AG04449 (cell line): ENCODE measurements around the gene NOTCH2.

Experiments
- CTCF ChIA-PET: fragments of 350-600 bp; formaldehyde crosslinking; extraction: SDS; loops from one replicate; lab custom pipeline; 2021; ENCODE audit warnings: antibody characterized with exemption; lab: Yijun Ruan, JAX
- POLR2A ChIA-PET: fragments of 400-600, 350-600 bp; formaldehyde crosslinking; extraction: SDS; loops from one replicate; lab custom pipeline; 2020; ENCODE audit warnings: antibody characterized with exemption, inconsistent platforms; lab: Yijun Ruan, JAX
- DNase-seq: peaks from one replicate; pipeline ENCODE4 v3.0.0-alpha.2; 2010; ENCODE audit warnings: low read depth, low spot score
- H3K4me3 ChIP-seq: 2 replicates; pipeline ENCODE4 v1.5.1; 2011; ENCODE audit warnings: low read depth, mild to moderate bottlenecking, control low read depth, low read length
- TF ChIP-seq, protein P1 (sequence below): IDR thresholded peaks from one replicate; pipeline ENCODE4 v1.5.1; 2011; ENCODE audit warnings: mild to moderate bottlenecking, moderate library complexity, low read length, control low read depth, inconsistent platforms; ENCODE audit not compliant: insufficient read depth; ENCODE audit errors: missing control alignments

The NOTCH2 gene

GRCh38 chr1:119935915-119936314 lies 133.5 kb downstream of the NOTCH2 start:
- CTCF ChIA-PET = interaction anchor here (0.8 to 4.9 kb wide), 4 partner anchors 14 to 66 kb away, joined by 3 to 25 read pairs (median 4); no protein-coding TSS in a partner anchor
- DNase-seq = no peak
- POLR2A ChIA-PET = no interaction called here
- no peak overlapping the region for H3K4me3 ChIP-seq
- TF ChIP-seq, protein P1, sequence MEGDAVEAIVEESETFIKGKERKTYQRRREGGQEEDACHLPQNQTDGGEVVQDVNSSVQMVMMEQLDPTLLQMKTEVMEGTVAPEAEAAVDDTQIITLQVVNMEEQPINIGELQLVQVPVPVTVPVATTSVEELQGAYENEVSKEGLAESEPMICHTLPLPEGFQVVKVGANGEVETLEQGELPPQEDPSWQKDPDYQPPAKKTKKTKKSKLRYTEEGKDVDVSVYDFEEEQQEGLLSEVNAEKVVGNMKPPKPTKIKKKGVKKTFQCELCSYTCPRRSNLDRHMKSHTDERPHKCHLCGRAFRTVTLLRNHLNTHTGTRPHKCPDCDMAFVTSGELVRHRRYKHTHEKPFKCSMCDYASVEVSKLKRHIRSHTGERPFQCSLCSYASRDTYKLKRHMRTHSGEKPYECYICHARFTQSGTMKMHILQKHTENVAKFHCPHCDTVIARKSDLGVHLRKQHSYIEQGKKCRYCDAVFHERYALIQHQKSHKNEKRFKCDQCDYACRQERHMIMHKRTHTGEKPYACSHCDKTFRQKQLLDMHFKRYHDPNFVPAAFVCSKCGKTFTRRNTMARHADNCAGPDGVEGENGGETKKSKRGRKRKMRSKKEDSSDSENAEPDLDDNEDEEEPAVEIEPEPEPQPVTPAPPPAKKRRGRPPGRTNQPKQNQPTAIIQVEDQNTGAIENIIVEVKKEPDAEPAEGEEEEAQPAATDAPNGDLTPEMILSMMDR = no peak

DNA sequence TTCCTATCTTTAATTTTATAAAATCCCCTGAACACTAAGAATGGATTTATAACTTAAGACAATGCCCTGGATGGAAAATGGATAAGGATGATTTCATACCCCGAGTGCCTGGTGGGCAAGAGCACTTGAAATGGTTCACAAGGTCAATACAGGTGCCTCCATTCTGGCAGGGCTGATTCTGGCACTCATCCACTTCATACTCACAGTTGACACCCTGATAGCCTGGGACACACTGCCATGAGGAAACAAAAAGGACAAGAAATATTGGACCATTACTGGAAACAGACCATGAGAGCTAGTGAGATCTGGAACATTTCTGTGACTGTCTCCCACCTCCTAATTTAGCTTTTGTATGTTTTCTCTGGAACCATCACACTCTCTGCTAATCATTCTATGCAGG lies 134.1 kb downstream of the NOTCH2 start:
- no peak for DNase-seq
- TF ChIP-seq, protein P1 = no peak
- H3K4me3 ChIP-seq = no peak overlapping the region
- ChIA-PET POLR2A (no interaction called here), CTCF (interaction anchor here (0.8 to 4.9 kb wide), 4 partner anchors 14 to 65 kb away, joined by 3 to 25 read pairs (median 4); no protein-coding TSS in a partner anchor)

DNA sequence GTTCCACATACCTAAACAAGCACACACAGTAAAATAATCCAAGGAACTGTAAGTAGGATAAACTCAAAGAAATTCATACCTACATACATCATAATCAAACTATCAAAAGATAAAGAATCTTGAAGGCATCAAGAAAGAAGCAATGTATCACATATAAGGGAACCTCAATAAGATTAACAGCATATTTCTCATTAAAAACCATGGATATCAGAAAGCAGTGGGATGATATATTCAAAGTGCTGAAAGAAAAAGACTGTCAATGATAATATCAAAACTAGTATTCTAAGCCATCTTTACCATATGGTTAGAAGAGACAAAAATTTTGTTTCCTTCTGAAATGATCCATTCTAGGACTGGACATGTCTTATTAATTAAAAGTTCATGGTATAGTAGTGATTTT lies 136.1 kb downstream of the NOTCH2 start:
- CTCF ChIA-PET = interaction anchor here (1.4 to 4.9 kb wide), 2 partner anchors 14 to 16 kb away, joined by 4 to 25 read pairs; no protein-coding TSS in a partner anchor
- no peak for DNase-seq
- no peak overlapping the region for H3K4me3 ChIP-seq
- POLR2A ChIA-PET = no interaction called here
- TF ChIP-seq, protein P1 = no peak

- no peak for DNase-seq
These were observed 139.7 kb downstream of the NOTCH2 start for GRCh38 chr1:119929643-119930315.

DNA sequence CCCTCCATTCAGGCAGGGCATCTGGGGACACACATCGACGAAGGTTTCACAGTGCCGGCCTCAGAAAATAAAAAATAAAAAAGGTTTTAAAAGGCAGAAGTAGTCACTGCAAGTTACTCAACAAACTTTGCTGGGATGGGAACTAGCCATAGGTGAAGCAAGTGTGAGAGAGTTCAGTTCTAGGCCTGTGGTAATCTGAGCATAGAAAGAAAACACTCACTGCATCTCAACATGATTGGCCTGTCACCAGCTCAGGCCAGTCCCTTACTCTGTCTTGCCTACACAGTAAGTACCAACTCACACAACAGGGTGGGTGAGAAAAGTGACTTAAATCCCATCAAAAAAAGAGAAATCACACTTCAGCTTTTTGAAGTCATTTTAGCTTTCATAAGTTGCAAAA lies 142.9 kb downstream of the NOTCH2 start:
- no peak overlapping the region for H3K4me3 ChIP-seq
- DNase-seq = no peak
- ChIA-PET CTCF (interaction anchor here (1.0 to 3.6 kb wide), 5 partner anchors 16 to 56 kb away, joined by 4 to 17 read pairs (median 4); no protein-coding TSS in a partner anchor), POLR2A (no interaction called here)
- TF ChIP-seq, protein P1 = no peak

More at GRCh38 chr1:119929643-119930315, 139.7 kb downstream of the NOTCH2 start:
- ChIA-PET CTCF (interaction anchor here (1.1 to 1.6 kb wide), 3 partner anchors 44 to 60 kb away, joined by 4 read pairs; no protein-coding TSS in a partner anchor), POLR2A (no interaction called here)
- H3K4me3 ChIP-seq = no peak overlapping the region
- TF ChIP-seq, protein P1 = no peak
